Activated CD4-positive, alpha-beta T cell treated with anti-CD3 and anti-CD28 coated beads, Interleukin-2, amount 10 ng/mL, durations not matched to agents 24 days and 14 days (primary cell): ENCODE measurements around the gene RBMY1A1. TPM values are rescaled to one million over a fixed set of nuclear protein-coding genes. Genes with fewer than 3 reads are reported as not detected.
"Not testable (repeated sequence)": the region's sequence is repeated elsewhere in the genome, so short reads cannot be mapped to it uniquely, and the experiment has no call there.

ENCODE experiments used
- DNase-seq: peaks from one replicate; pipeline ENCODE4 v3.0.0; 2022
- H3K27ac Mint-ChIP-seq: one replicate; pipeline ENCODE4 v1.8.0; 2022; ENCODE audit warnings: mild to moderate bottlenecking, mixed read lengths
- H3K27me3 Mint-ChIP-seq: one replicate; pipeline ENCODE4 v1.8.0; 2022; ENCODE audit warnings: mixed read lengths
- H3K36me3 Mint-ChIP-seq: one replicate; pipeline ENCODE4 v1.8.0; 2022; ENCODE audit warnings: low read depth, mild to moderate bottlenecking, mixed read lengths
- H3K4me1 Mint-ChIP-seq: one replicate; pipeline ENCODE4 v1.8.0; 2021; ENCODE audit warnings: mixed read lengths
- H3K4me3 Mint-ChIP-seq: one replicate; pipeline ENCODE4 v1.8.0; 2022; ENCODE audit warnings: mild to moderate bottlenecking, moderate library complexity, mixed read lengths
- H3K9me3 Mint-ChIP-seq: one replicate; pipeline ENCODE4 v1.8.0; 2021; ENCODE audit warnings: mixed read lengths
- intact Hi-C: fragments of 100-400 bp; cut with micrococcal nuclease; formaldehyde crosslinking; loops from one replicate; pipeline ENCODE4 v1.15.1; 2023
- total RNA-seq: library from RNA; stranded (reverse); gene quantifications from 2 replicates; pipeline ENCODE4 v1.2.3, GENCODE V29; 2022

The RBMY1A1 gene
- not detected in 2 replicates for total RNA-seq

DNA sequence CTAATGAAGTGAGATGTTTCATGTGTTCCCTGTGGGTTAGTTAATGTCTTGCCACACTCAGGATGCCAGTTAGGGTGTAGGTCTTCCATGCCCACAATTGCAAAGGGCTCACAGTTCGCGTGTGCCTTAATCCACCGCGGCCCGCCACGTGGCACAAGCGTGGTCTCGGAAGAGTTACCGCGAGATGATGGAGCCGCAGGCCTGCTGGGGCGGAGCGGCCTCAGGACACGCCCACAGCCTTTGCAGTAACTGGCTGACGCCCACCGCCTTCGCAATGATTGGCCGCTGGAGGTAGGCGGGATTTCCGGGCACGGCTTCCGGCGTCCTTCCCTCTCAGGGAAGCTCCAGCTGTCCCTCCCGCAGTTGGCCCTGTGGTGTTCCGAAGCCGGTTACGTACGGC lies at the start of gene RBMY1A1:
Gene RBMY1A1 (plus strand): TSS at position 301 of the 400 bp plus-strand sequence. CDS start 2,013 bp downstream, outside the sequence.
- H3K9me3 Mint-ChIP-seq, H3K27me3 Mint-ChIP-seq, H3K4me1 Mint-ChIP-seq, H3K27ac Mint-ChIP-seq, intact Hi-C loops, H3K36me3 Mint-ChIP-seq, DNase-seq, H3K4me3 Mint-ChIP-seq: not testable (repeated sequence)

DNA sequence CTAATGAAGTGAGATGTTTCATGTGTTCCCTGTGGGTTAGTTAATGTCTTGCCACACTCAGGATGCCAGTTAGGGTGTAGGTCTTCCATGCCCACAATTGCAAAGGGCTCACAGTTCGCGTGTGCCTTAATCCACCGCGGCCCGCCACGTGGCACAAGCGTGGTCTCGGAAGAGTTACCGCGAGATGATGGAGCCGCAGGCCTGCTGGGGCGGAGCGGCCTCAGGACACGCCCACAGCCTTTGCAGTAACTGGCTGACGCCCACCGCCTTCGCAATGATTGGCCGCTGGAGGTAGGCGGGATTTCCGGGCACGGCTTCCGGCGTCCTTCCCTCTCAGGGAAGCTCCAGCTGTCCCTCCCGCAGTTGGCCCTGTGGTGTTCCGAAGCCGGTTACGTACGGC lies 23.6 kb upstream of the RBMY1A1 start, which contains the start of gene RBMY1B:
Gene RBMY1B (plus strand): TSS at position 301 of the 400 bp plus-strand sequence. CDS start 2,013 bp downstream, outside the sequence.
- H3K27ac Mint-ChIP-seq, H3K9me3 Mint-ChIP-seq, H3K36me3 Mint-ChIP-seq, H3K27me3 Mint-ChIP-seq, intact Hi-C loops, H3K4me3 Mint-ChIP-seq, DNase-seq, H3K4me1 Mint-ChIP-seq: not testable (repeated sequence)

DNA sequence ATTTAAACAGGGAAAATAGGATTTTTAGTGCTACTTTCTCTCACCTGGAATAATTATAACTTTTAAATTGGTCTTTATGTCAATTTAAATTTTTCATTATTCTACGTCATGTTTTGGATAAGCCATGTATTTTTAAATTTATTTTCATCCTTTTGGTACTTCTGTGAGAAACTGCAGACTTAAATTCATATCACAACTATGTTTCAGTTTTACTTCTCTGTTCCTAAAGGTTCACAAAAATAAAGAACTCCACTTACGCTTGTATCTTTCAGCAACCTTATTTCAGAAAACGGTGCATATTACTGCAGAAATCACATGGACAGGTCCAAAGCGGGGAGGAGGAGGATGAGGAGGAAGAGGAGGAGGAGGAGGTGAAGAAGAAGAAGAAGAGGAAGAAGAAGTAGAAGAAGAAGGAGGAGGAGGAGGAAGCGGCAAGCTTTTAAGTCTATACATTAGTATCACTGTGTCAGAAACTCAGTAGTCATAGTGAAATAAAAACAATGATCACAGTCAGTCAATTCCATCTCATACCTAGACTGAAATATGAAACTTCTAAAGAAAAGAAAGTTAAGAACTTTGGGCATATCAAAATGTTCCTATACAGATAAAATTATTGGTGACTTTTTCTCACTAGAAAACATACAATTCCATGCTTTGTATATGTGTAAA lies 24.8 kb downstream of the RBMY1A1 start:
- H3K27me3 Mint-ChIP-seq, H3K27ac Mint-ChIP-seq, H3K4me3 Mint-ChIP-seq, H3K9me3 Mint-ChIP-seq, H3K4me1 Mint-ChIP-seq, DNase-seq, intact Hi-C loops, H3K36me3 Mint-ChIP-seq: not testable (repeated sequence)

- Mint-ChIP-seq H3K4me1 (no peaks in the 10 kb centered on the region), H3K27ac (no peak overlapping the region)
- intact Hi-C loops, result no loop called here
Observed at GRCh38 chrY:21585449-21585848, 50.8 kb downstream of the RBMY1A1 start.

DNA sequence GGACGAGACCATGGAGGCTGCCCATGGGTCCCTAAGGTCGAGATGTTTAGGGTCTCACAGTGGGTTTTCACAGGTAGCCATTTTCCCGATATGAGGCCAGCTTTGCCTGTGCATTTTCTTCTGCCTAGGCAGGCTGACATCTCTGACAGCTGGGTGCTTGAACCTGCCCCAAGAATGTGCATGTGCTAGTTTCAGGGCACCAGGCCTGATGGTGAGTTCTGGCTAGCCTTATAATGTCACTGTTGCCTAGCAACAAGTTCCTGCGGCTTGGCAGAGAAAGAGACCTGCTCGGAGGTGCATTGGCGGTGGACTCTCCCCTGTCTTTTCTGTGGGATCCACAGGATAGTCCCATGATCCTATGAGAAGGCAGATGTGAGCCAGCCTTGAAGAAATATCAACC lies 51.8 kb downstream of the RBMY1A1 start:
- H3K9me3 Mint-ChIP-seq, H3K27me3 Mint-ChIP-seq, H3K27ac Mint-ChIP-seq, H3K36me3 Mint-ChIP-seq, H3K4me1 Mint-ChIP-seq, DNase-seq, H3K4me3 Mint-ChIP-seq, intact Hi-C loops: not testable (repeated sequence)

More at GRCh38 chrY:21585449-21585848, 50.8 kb downstream of the RBMY1A1 start:
- no peak for DNase-seq
- Mint-ChIP-seq H3K4me3 (no peak overlapping the region), H3K27me3 (no peaks in the 10 kb centered on the region), H3K9me3 (no peaks in the 10 kb centered on the region), H3K36me3 (no peaks in the 10 kb centered on the region)

- H3K27me3 Mint-ChIP-seq, result no peaks in the 10 kb centered on the region
Observed at GRCh38 chrY:21592059-21592458, 57.4 kb downstream of the RBMY1A1 start.

GRCh38 chrY:21596287-21596686 lies 61.6 kb downstream of the RBMY1A1 start:
- DNase-seq, H3K27ac Mint-ChIP-seq, H3K27me3 Mint-ChIP-seq, H3K4me3 Mint-ChIP-seq, H3K36me3 Mint-ChIP-seq, H3K4me1 Mint-ChIP-seq, intact Hi-C loops, H3K9me3 Mint-ChIP-seq: not testable (repeated sequence)

More at GRCh38 chrY:21592059-21592458, 57.4 kb downstream of the RBMY1A1 start:
- no peaks in the 10 kb centered on the region for H3K4me1 Mint-ChIP-seq
- H3K27ac Mint-ChIP-seq, result no peak overlapping the region
- intact Hi-C loops, result no loop called here
- no peaks in the 10 kb centered on the region for H3K36me3 Mint-ChIP-seq
- no peaks in the 10 kb centered on the region for H3K9me3 Mint-ChIP-seq
- DNase-seq, result no peak
- no peak overlapping the region for H3K4me3 Mint-ChIP-seq

Other genes with a start within 250 kb of the RBMY1A1 start
- gene RBMY1B, start 23.5 kb upstream of the RBMY1A1 start, total RNA-seq, result not detected in 2 replicates